Osteoblast (primary cell): Measurements from ENCODE around the gene CD300LD. TPM values are rescaled to one million over a fixed set of nuclear protein-coding genes. Genes with fewer than 3 reads are reported as not detected.

Source experiments
- DNase-seq: peaks from one replicate; pipeline ENCODE4 v3.0.0; 2011; ENCODE audit warnings: low spot score, mixed read lengths; ENCODE audit not compliant: insufficient read length; ENCODE audit errors: missing footprints
- H2AFZ ChIP-seq: 2 replicates; pipeline ENCODE4 v1.6.0; 2011; ENCODE audit warnings: mild to moderate bottlenecking, low read length
- H3K27ac ChIP-seq: 2 replicates; pipeline ENCODE4 v1.5.1; 2011; ENCODE audit warnings: mild to moderate bottlenecking, low read depth, low read length, moderate library complexity
- H3K27me3 ChIP-seq: 2 replicates; pipeline ENCODE4 v1.6.0; 2012; ENCODE audit warnings: mild to moderate bottlenecking, control low read depth, inconsistent platforms, low read length, moderate library complexity; ENCODE audit not compliant: insufficient read depth
- H3K36me3 ChIP-seq: 2 replicates; pipeline ENCODE4 v1.5.1; 2011; ENCODE audit warnings: mild to moderate bottlenecking, low read length, control low read depth, moderate library complexity; ENCODE audit not compliant: insufficient read depth
- H3K4me1 ChIP-seq: 2 replicates; pipeline ENCODE4 v1.5.1; 2011; ENCODE audit warnings: mild to moderate bottlenecking, low read length, control low read depth, moderate library complexity; ENCODE audit not compliant: insufficient read depth
- H3K4me2 ChIP-seq: 2 replicates; pipeline ENCODE4 v1.6.0; 2011; ENCODE audit warnings: mild to moderate bottlenecking, low read length; ENCODE audit not compliant: insufficient read depth
- H3K4me3 ChIP-seq: fragments of 200-600 bp; sonication (generic); 3 replicates; pipeline ENCODE4 v1.5.1; 2012; ENCODE audit warnings: mild to moderate bottlenecking, low read length, inconsistent platforms; ENCODE audit not compliant: insufficient read depth
- H3K79me2 ChIP-seq: 2 replicates; pipeline ENCODE4 v1.6.0; 2012; ENCODE audit warnings: mild to moderate bottlenecking, low read length, control low read depth, inconsistent platforms; ENCODE audit not compliant: insufficient read depth
- H3K9me3 ChIP-seq: 2 replicates; pipeline ENCODE4 v1.5.1; 2011; ENCODE audit warnings: low read depth, low read length, control low read depth
- H4K20me1 ChIP-seq: 2 replicates; pipeline ENCODE4 v1.6.0; 2012; ENCODE audit warnings: mild to moderate bottlenecking, low read length, control low read depth; ENCODE audit not compliant: insufficient read depth
- CTCF ChIP-seq: IDR thresholded peaks from 2 replicates; pipeline ENCODE4 v1.5.1; 2011; ENCODE audit warnings: mild to moderate bottlenecking, low read depth, low read length, moderate library complexity; ENCODE audit errors: extremely low read depth
- total RNA-seq: library from RNA; depleted of rRNA; stranded (reverse); fragments of >200 nt; gene quantifications from 2 replicates; pipeline ENCODE4 v1.2.3, GENCODE V29; 2012

The CD300LD gene
- total RNA-seq, 1 donor: not detected

- DNase-seq: no peak
- no peak overlapping the region for H3K4me3 ChIP-seq
- no peak overlapping the region for H3K27ac ChIP-seq
- H3K9me3 ChIP-seq: no peaks in the 10 kb centered on the region
- no peaks in the 10 kb centered on the region for H3K27me3 ChIP-seq
- H3K4me2 ChIP-seq: no peak overlapping the region
- no peak for TF ChIP-seq CTCF
- H3K79me2 ChIP-seq: no peaks in the 10 kb centered on the region
- no peak overlapping the region for H2AFZ ChIP-seq
- H3K36me3 ChIP-seq: no peaks in the 10 kb centered on the region
- H3K4me1 ChIP-seq: no peaks in the 10 kb centered on the region
- H4K20me1 ChIP-seq: no peaks in the 10 kb centered on the region
Measured at GRCh38 chr17:74624131-74624530, 32.0 kb upstream of the CD300LD start.

DNA sequence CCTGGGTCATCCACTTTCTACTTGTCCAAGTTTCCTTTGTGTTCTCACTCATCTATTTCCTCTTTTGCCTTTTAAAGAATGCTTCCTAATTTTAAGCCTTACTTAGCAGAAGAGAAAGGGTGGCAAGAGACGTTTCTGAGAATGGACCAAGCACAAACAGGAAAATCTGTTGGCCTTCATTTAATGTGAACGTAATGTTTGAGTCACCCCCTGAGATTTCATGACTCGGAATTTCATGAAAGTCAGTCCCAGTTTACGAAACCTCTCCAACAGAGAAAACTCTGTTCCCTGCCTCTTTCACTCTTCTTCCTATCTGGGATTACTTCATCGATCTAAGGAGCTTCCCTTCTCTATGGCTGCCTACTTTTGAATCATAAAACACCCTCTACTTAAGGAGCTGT lies 31.6 kb upstream of the CD300LD start, which contains the start of gene CD300E:
TSS of gene CD300E (minus strand) at position 46 of the 401 bp plus-strand sequence. CDS start 117 bp downstream, outside the sequence.
- Histone ChIP-seq H3K4me1 (no peaks in the 10 kb centered on the region), H3K4me2 (no peak within 1 kb of the TSS), H3K79me2 (no peaks in the 10 kb centered on the region), H3K27me3 (no peaks in the 10 kb centered on the region), H3K9me3 (no peaks in the 10 kb centered on the region), H2AFZ (no peak within 1 kb of the TSS), H3K27ac (no peak within 1 kb of the TSS), H4K20me1 (no peaks in the 10 kb centered on the region), H3K4me3 (no peak within 1 kb of the TSS), H3K36me3 (no peaks in the 10 kb centered on the region)
- DNase-seq: no peak
- TF ChIP-seq CTCF: no peak

DNA sequence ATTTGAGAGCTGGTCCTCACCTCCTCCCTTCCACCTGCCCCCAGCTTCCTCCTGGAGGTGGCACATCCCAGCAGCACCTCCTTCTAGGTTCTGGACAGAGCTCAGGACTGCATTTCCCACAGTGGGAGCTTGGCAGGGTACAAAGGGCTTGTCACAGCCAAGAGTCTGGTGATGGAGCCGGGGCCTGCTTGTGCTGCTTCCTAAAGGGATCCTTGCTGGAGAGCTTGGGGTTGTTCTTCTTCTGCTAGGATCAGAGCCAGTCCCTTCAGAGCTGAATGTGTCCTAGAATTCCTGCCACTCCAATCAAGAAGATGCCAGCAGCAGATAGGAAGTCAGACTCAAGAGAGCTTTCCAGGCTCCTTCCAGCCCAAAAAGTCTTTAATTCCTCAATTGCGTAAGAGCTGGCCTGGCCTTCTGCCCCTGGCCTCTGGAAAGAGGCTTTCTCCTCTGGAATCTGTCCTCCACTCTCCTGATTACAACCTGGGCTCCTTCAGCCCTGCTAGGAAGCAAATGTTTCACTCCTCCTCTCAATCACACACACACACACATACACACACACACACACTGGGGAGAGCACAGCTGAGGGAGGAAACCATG lies 27.1 kb upstream of the CD300LD start:
- Histone ChIP-seq H3K4me2 (no peak overlapping the region), H4K20me1 (no peaks in the 10 kb centered on the region), H3K36me3 (no peaks in the 10 kb centered on the region), H3K27me3 (no peaks in the 10 kb centered on the region), H3K9me3 (no peaks in the 10 kb centered on the region), H2AFZ (no peak overlapping the region), H3K4me3 (no peak overlapping the region), H3K27ac (no peak overlapping the region), H3K4me1 (no peaks in the 10 kb centered on the region), H3K79me2 (no peaks in the 10 kb centered on the region)
- no peak for DNase-seq
- no peak for TF ChIP-seq CTCF

DNA sequence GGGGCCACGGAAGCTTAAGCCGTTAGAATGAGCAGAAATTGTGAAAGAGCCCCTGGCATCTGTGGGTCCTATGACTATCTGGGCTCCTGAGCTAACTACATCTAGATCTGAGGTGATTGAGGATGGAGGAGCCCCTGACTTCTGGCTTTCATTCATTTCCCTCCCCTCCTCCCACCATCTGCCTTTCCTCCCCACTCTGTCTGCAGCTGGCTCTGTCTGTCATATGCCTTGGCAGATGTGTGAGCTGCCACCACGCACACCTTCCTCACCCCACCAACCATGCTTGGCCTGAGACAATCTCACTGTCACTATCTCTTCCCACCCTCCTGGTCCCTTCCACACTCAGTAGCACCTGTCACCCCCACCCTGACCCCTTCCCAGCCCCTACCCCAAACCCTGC lies 26.4 kb upstream of the CD300LD start:
- no peak overlapping the region for H2AFZ ChIP-seq
- H3K9me3 ChIP-seq: no peaks in the 10 kb centered on the region
- H3K27ac ChIP-seq: no peak overlapping the region
- no peaks in the 10 kb centered on the region for H4K20me1 ChIP-seq
- no peaks in the 10 kb centered on the region for H3K27me3 ChIP-seq
- no peaks in the 10 kb centered on the region for H3K36me3 ChIP-seq
- no peak for DNase-seq
- H3K4me1 ChIP-seq: no peaks in the 10 kb centered on the region
- no peak for TF ChIP-seq CTCF
- no peak overlapping the region for H3K4me2 ChIP-seq
- no peaks in the 10 kb centered on the region for H3K79me2 ChIP-seq
- H3K4me3 ChIP-seq: no peak overlapping the region
